ENCODE results near the gene WRNIP1.

The WRNIP1 gene

DNA sequence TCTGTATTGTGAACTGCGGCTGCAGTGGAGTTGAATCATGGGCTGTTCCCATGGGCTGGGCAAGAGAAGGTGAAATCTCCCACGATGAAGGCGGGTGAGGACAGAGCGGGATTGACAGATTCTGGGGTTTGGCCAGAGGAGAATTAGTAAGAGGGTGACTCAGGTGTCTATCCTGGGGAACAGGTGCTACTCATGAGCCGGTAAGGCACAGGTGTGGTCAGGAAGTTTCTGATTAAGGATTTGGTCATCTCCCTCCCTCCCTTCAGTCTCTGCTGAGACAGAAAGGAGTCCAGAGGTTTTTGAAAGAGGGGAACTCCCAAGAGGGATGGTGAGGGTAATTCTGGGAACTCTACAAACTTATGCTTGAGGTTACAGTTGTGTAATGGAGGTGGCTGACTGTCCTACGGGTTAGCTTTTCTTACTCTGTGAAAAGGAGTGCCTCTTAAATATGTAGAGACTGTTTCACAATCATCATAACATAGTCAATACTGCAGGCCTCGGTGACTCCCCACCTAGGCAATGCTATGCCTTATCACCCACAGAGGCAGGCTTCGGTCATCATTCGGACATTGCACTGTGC, 45.0 kb downstream of the WRNIP1 start:
- FAIRE-seq, result no peak

DNA sequence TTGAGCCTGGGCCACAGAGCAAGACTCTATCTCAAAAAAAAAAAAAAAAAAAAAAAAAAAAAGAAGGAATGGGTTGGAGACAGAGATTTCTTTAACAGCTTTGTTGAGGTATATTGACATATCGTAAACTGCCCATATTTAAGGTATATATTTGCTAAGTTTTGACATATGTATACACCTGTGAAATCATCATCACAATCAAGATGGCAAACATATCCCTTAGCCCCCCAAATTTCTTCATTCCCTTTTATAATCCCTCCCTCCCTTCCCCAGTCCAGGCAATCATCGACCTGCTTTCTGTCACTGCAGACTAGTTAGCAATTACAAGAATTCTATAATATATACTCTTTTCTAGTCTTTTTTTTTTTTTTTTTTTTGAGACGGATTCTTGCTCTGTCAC, 47.5 kb downstream of the WRNIP1 start:
- FAIRE-seq, result no peak

DNA sequence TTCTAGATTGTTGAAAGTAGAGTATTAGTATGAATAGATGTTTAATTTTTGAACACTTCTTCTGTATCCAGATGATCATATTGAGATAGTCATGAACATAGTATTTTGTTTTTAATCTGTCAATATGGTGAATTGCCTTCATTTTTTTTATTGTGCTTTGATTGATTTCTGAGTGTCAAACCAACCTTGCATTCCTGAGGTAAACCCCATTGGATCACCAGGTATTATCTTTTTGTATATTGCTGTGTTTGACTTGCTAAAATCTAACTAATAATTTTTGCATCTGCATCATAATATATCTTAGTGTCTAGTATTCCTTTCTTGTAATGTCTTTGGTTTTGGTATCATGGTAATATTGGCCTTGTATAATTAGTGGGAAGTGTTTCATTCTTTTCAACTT, 51.0 kb downstream of the WRNIP1 start:
- no peak for FAIRE-seq

DNA sequence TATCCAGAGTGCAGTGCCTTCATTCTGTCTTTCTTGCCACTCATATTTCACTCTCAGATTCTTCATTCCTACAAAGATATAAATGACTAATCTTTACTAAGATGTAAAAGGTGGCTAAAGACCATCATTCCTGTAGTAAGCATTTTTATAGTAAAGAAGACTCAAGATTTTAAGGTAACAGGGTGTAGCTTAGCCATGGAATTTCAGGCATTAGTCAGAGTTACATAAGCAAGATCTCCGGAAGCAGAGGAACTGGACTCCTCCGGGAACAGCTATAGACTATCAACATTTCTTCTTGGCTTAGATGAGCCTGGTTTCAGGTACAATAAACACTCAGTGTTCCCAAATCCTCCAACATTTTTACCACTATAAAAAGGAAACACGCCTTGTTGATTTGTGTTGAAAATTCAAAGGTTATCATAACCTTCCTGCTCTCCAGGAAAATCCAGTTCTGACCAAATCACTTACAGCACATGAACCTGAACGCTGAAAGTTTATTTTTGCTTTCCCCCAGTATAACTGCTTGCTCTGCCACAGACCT, 52.8 kb downstream of the WRNIP1 start:
- no peak for FAIRE-seq

DNA sequence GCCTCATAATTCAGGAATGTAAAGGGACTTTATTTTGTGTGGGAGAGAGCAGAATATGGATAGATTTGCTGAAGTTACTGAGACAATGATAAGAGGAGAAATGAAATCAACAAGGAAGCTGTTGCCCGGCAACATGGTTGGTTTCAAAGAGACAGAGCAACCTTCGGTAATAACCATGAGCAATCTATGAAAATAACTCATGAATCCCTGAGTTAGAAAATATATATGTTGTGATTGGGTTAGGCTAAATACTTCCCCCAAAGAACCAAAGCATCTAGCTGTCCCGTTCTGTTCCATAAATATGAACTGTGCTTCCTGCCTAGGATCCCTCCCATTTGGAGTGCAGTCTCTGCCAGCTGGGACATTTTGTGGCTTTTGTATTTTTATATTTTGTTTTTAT, 53.4 kb downstream of the WRNIP1 start:
- FAIRE-seq, result no peak

DNA sequence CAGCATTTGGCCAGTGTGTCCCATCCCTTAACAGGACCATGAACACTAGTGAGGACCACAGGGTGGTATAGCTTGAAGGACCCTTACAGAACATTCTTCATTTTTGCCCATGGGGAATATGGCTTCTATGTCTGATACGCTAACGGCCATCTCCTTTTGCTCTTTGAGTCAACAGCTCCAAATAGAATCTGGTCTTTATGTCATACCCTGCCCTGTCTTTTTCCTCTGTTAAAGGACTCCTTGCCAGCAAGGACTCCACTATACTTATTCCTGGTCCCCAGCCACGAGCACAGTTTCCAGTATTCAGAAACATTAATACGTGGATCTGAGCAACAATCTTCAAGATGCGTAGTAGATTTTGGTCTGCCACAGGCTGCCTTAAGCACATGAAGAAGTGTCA, 53.9 kb downstream of the WRNIP1 start:
- FAIRE-seq, result no peak

DNA sequence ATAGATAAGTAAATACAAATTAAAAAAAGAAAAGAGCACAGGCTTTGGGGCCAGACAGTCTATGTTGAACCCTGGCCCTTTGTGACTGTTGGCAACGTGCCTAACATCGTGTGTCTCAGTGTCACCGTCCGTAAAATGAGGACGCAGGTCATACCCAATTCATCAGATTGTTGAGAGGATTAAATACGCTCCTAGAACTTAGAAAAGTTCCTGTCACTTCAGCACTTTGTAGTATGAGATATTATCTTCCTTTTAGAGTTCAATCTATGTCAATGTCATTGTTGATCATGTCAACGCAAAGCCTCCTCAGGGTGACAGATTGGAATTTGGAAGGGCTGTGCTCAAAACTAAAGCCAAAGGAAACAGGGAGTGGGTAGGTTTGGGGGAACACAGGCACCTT, 54.8 kb downstream of the WRNIP1 start:
- no peak for FAIRE-seq

DNA sequence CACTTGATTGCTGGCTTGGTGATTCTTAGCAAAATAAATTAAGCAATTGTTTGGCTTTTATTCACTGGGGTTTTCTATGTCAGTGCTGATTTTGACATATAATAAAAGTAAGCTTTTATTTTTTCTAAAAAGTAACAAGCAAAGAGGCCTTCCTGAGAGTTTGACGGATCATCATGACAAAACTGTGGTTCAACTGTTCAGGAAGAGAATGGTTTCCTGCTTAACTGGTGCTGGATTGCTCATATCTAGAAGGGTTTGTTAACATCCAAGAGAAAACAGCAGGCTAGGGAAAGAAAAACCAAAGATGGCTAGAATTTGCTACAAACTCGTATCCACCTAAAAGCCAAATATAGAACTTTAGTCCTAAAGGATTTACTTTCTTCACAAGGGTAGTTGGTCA, 55.2 kb downstream of the WRNIP1 start:
- FAIRE-seq, result no peak

DNA sequence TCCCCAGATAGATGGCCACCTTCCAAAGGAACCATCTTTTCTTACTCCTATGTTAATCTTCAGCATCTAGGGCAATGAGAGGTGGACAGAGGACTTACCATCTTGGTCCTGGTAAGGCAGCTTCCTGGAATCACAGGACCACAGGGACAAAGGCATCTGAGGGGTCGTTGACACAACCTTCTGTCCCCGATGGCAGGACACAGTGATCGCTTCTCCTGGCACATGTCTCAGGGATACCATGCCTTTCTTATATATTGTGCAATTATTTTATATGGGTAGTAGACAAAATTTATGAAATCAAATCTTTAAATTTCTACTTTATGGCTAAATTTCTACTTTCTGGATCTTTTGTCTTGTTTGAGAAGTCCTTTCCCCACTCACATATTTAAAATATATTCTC, 56.4 kb downstream of the WRNIP1 start:
- no peak for FAIRE-seq

DNA sequence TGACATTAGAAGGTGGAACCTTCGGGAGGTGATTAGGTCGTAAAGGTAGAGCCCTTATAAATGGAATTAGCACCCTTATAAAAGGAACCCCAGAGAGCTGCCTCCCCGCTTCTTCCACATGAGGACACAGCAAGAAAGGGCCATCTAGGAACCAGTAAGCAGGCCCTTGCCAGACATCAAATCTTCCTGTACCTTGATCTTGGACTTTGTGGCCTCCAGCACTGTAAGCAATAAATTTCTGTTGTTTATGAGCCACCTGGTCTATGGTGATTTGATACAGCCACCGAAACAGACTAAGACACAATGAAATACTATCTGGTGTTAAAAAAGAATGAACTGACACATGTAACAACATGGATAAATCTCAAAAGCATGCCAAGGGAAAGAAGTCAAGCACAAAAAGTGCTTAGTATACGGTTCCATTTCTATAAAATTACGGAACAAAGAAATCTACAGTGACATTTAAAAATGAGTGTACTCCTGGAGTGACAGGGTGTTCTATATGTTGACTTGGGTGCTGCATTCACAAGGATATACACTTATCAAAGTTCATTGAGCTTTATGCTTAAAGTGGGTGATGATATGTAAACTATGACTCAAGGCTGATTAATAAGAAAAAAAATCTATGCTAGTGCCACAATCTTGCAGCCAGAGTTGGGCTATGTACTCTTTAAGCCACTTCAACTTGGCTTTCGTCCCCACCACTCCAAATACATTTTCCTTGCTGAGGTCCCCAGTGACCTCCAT, 58.1 kb downstream of the WRNIP1 start:
- no peak for FAIRE-seq

DNA sequence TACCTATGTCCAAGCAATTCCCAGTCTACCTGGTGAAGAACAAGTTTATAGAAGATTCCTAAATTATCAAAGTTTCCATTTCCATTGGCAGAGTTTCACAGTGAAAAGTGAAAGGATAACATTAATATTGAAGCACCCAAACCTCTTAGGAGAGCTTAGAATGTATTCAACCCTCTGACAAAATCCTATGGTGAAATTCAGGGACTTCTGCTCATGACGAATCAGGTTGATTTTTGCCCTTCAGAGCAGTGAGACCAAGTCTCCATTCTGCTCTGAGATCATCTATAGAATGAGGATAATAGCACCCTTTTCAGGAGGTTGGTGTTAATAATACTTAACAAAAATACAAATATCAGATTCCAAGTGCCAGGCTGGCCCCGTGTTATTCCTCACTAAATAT, 60.9 kb downstream of the WRNIP1 start:
- FAIRE-seq, result no peak

DNA sequence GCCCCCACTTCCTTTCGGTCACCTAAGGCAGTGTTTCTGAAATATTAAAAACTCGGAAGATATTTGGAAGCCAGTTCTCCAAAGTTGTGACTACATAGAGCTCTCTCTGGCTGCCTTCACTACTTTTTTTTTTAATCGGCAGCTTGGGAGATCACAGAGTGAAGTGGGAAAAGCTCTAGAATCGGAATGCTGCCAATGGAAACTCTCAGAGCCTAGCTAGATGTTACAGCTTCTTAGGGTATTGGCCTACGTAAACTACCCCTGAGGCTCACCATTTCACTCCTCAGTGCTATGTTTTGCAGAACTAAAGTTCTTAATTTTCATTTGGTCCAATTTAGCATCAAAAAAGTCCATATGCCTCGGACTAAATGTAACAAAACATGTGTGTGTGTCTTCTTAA, 61.9 kb downstream of the WRNIP1 start:
- FAIRE-seq, result no peak

DNA sequence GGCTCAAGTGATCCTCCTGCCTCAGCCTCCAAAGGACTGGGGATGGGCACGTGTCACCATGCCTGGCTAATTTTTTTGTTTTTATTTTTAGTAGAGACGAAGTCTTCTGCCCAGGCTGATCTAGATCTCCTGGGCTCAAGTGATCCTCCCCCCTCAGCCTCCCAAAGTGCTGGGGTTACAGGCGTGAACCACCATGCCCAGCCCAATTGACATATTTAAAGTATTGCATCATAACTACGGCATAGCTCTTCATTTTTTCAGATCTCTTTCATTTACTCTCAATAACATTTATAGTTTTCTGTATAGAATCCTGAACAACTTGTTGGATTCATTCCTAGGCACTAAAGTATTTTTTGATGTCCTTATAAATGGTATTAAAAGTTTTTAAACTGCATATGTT, 63.4 kb downstream of the WRNIP1 start:
- FAIRE-seq, result no peak

DNA sequence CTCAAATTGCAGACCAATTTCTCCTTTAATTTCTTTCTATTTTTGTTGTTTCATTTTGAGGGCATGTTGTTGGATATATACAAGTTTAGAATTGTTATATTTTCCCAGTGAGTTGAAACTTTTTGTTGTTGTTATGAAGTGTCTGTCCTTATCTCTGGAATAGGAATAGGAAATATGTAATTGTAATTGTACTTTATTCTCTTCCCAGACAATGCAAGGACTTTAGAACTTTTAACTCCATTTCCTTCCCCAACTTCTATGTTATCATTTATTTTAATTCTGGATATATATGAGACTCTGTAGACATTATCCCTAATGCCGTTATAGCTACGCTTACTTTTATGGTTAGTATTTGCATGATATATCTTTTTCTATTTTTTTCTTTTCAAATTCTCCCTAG, 64.1 kb downstream of the WRNIP1 start:
- no peak for FAIRE-seq

DNA sequence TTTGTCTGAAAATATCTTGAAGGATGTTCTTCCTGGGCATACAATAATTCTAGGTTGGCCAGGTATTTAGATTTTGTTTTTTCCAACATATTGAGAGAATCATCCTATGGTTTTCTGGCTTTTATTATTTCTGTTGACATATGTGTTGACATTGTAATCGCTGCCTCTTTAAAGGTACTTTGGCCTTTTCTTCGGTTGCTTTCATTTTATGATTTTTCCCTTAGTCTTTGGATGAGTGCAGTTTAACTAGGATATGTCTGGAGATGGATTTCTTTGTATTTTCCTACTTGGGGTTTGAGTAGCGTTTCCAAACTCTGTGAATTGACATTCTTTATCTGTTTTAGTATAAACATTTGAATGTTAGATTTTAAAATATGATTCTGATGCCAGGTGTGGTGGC, 65.0 kb downstream of the WRNIP1 start:
- FAIRE-seq, result no peak

DNA sequence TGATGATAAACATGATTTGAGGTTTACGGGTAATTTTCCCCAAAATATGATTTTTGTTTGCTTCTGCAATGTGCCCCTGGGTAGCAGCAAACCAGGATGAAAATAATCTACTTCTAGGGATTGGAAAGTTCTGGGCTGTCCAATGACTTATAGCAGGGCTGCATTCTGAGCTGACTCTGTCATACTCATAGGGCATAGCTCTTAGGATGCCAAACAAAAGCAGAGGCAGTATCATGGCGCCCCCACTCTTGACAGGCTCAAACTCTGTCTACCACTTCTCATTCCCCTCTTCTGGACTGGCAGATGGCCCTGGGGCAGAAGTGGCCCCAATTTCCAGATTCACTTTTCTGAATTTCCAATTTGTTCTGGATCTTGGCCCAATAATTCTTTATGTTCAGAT, 66.2 kb downstream of the WRNIP1 start:
- FAIRE-seq, result no peak

DNA sequence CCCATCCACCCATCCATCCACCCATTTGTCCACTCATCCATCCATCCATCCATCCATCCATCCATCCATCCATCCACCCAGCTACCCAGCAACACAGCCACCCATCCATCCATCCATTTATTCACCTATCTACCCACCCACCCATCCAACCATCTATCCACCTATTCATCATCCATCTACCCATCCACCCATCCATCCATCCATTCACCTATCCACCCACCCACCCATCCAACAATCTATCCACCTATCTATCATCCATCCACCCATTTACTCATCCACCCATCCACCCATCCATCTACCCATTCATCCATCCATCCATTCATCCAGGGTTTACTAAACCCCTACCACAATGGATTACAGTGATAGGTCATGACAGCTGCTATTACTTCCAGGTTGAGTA, 69.1 kb downstream of the WRNIP1 start:
- no peak for FAIRE-seq

Measured in TTC549 (cell line).